H9 (cell line): ENCODE data around the gene C1orf21. TPM values are rescaled to one million over a fixed set of nuclear protein-coding genes. Genes with fewer than 3 reads are reported as not detected.

ENCODE experiments used
- DNase-seq: peaks from one replicate; pipeline ENCODE4 v3.0.0-alpha.2; 2017
- H2AFZ ChIP-seq: one replicate; pipeline ENCODE4 v1.6.1; 2013; ENCODE audit warnings: mild to moderate bottlenecking, low read length, control low read depth, moderate library complexity
- H2AK5ac ChIP-seq: 2 replicates; pipeline ENCODE4 v1.6.1; 2013; ENCODE audit warnings: low read length, control low read depth, mixed read lengths; ENCODE audit not compliant: insufficient read length
- H2BK120ac ChIP-seq: one replicate; pipeline ENCODE4 v1.6.1; 2013; ENCODE audit warnings: low read depth, mild to moderate bottlenecking, low read length, control low read depth, inconsistent platforms; ENCODE audit not compliant: poor library complexity, severe bottlenecking
- H2BK12ac ChIP-seq: 2 replicates; pipeline ENCODE4 v1.6.1; 2013; ENCODE audit warnings: low read length, control low read depth, mixed read lengths, low read depth; ENCODE audit not compliant: insufficient read length
- H2BK15ac ChIP-seq: 2 replicates; pipeline ENCODE4 v1.6.1; 2013; ENCODE audit warnings: low read depth, low read length, control low read depth
- H2BK20ac ChIP-seq: one replicate; pipeline ENCODE4 v1.6.1; 2013; ENCODE audit warnings: low read depth, mild to moderate bottlenecking, low read length, control low read depth, inconsistent platforms; ENCODE audit not compliant: poor library complexity, severe bottlenecking
- H2BK5ac ChIP-seq: 2 replicates; pipeline ENCODE4 v1.6.1; 2013; ENCODE audit warnings: low read length, control low read depth, mixed read lengths; ENCODE audit not compliant: insufficient read length
- H3K14ac ChIP-seq: 2 replicates; pipeline ENCODE4 v1.6.1; 2013; ENCODE audit warnings: low read length, control low read depth; ENCODE audit not compliant: insufficient read depth
- H3K18ac ChIP-seq: 2 replicates; pipeline ENCODE4 v1.6.1; 2013; ENCODE audit warnings: low read depth, mild to moderate bottlenecking, mixed read lengths, low read length, control low read depth; ENCODE audit not compliant: insufficient read length
- H3K23ac ChIP-seq: 2 replicates; pipeline ENCODE4 v1.6.1; 2013; ENCODE audit warnings: low read length, control low read depth, mixed read lengths, low read depth; ENCODE audit not compliant: insufficient read length
- H3K23me2 ChIP-seq: 2 replicates; pipeline ENCODE4 v1.6.1; 2013; ENCODE audit warnings: low read depth, mild to moderate bottlenecking, mixed read lengths, low read length, control low read depth; ENCODE audit not compliant: insufficient read length, poor library complexity, severe bottlenecking
- H3K27ac ChIP-seq: 2 replicates; pipeline ENCODE4 v1.5.1; 2013; ENCODE audit warnings: low read length, control low read depth, mixed read lengths, low read depth; ENCODE audit not compliant: insufficient read length
- H3K27me3 ChIP-seq: 2 replicates; pipeline ENCODE4 v1.6.1; 2013; ENCODE audit warnings: low read length, control low read depth, inconsistent platforms; ENCODE audit not compliant: insufficient read depth
- H3K4ac ChIP-seq: 2 replicates; pipeline ENCODE4 v1.6.1; 2013; ENCODE audit warnings: low read depth, mild to moderate bottlenecking, control low read depth, inconsistent platforms, low read length, moderate library complexity
- H3K4me1 ChIP-seq: 2 replicates; pipeline ENCODE4 v1.6.1; 2013; ENCODE audit warnings: low read length, control low read depth, inconsistent platforms; ENCODE audit not compliant: insufficient read depth
- H3K4me2 ChIP-seq: 2 replicates; pipeline ENCODE4 v1.6.1; 2013; ENCODE audit warnings: low read length, control low read depth, mixed read lengths; ENCODE audit not compliant: insufficient read length, insufficient read depth
- H3K56ac ChIP-seq: 2 replicates; pipeline ENCODE4 v1.6.1; 2013; ENCODE audit warnings: low read depth, mild to moderate bottlenecking, mixed read lengths, low read length, control low read depth; ENCODE audit not compliant: insufficient read length
- H3K79me1 ChIP-seq: 2 replicates; pipeline ENCODE4 v1.6.1; 2013; ENCODE audit warnings: low read depth, mild to moderate bottlenecking, moderate library complexity, low read length, control low read depth, inconsistent platforms; ENCODE audit not compliant: insufficient read depth, poor library complexity, severe bottlenecking
- H3K79me2 ChIP-seq: 2 replicates; pipeline ENCODE4 v1.6.1; 2013; ENCODE audit warnings: low read length, control low read depth, inconsistent platforms; ENCODE audit not compliant: insufficient read depth
- H3K9ac ChIP-seq: 2 replicates; pipeline ENCODE4 v1.6.1; 2013; ENCODE audit warnings: low read length, control low read depth, mixed read lengths; ENCODE audit not compliant: insufficient read length; ENCODE audit errors: extremely low read depth
- H3K9me3 ChIP-seq: one replicate; pipeline ENCODE4 v1.6.1; 2013; ENCODE audit warnings: low read depth, low read length, inconsistent platforms; ENCODE audit not compliant: control insufficient read depth
- H3T11ph ChIP-seq: one replicate; pipeline ENCODE4 v1.6.1; 2013; ENCODE audit warnings: mild to moderate bottlenecking, low read length, control low read depth, inconsistent platforms
- H4K20me1 ChIP-seq: one replicate; pipeline ENCODE4 v1.6.1; 2013; ENCODE audit not compliant: control insufficient read depth, insufficient read length, insufficient read depth
- H4K5ac ChIP-seq: 2 replicates; pipeline ENCODE4 v1.6.1; 2013; ENCODE audit warnings: low read depth, mild to moderate bottlenecking, mixed read lengths, low read length, control low read depth; ENCODE audit not compliant: insufficient read length
- H4K8ac ChIP-seq: replicated peaks from 2 replicates; pipeline ENCODE4 v1.6.1; 2013; ENCODE audit warnings: low read length, control low read depth, mixed read lengths, low read depth; ENCODE audit not compliant: insufficient read length
- H4K91ac ChIP-seq: 2 replicates; pipeline ENCODE4 v1.6.1; 2013; ENCODE audit warnings: low read depth, mild to moderate bottlenecking, moderate library complexity, mixed read lengths, low read length, control low read depth; ENCODE audit not compliant: insufficient read length
- H3K27ac Mint-ChIP-seq, 3 experiments: 2 replicates in 2 of 3; 3 replicates in 1 of 3; pipeline ENCODE4 v1.8.0; 2020 to 2021; ENCODE audit warnings: mixed read lengths in 3 of 3, mild to moderate bottlenecking in 1 of 3, moderate library complexity in 1 of 3
- H3K27me3 Mint-ChIP-seq: 2 replicates; pipeline ENCODE4 v1.8.0; 2021; ENCODE audit warnings: low read depth, mild to moderate bottlenecking, moderate library complexity, mixed read lengths
- H3K36me3 Mint-ChIP-seq, 3 experiments: 2 replicates in 2 of 3; 3 replicates in 1 of 3; pipeline ENCODE4 v1.8.0; 2020 to 2021; ENCODE audit warnings: low read depth in 3 of 3, mixed read lengths in 3 of 3; ENCODE audit not compliant: insufficient read depth in 1 of 3
- H3K4me1 Mint-ChIP-seq, 2 experiments: 2 replicates each; pipeline ENCODE4 v1.8.0; 2020; ENCODE audit warnings: mixed read lengths in 2 of 2
- H3K4me3 Mint-ChIP-seq, 2 experiments: 2 replicates in 1 of 2; 3 replicates in 1 of 2; pipeline ENCODE4 v1.8.0; 2020 to 2021; ENCODE audit warnings: mild to moderate bottlenecking in 2 of 2, mixed read lengths in 2 of 2, moderate library complexity in 1 of 2
- H3K9me3 Mint-ChIP-seq, 2 experiments: 2 replicates in 1 of 2; 3 replicates in 1 of 2; pipeline ENCODE4 v1.8.0; 2020; ENCODE audit warnings: mild to moderate bottlenecking in 2 of 2, mixed read lengths in 2 of 2, moderate library complexity in 1 of 2
- WGBS: extraction: QIAGEN DNeasy Blood & Tissue Kit; methylation state at CpG from one replicate; pipeline ENCODE4 v1.1.7; 2013; ENCODE audit warnings: missing lambda C conversion rate, low lambda C conversion rate, mixed read lengths; ENCODE audit not compliant: insufficient read length; ENCODE audit errors: extremely low coverage; 5-methylcytosine and 5-hydroxymethylcytosine counted together
- total RNA-seq: library from RNA; stranded (reverse); gene quantifications from 2 replicates; pipeline ENCODE4 v1.2.1, GENCODE V29; 2021
- TF ChIP-seq, protein P1 (sequence below): fragments of 200-600 bp; sonication (generic); conservative IDR thresholded peaks from 3 replicates; pipeline ENCODE4 v1.8.0; 2021; ENCODE audit warnings: antibody characterized with exemption, mild to moderate bottlenecking

Gene C1orf21
- total RNA-seq, 1 experiment from 2014 or later: 36.0 TPM

DNA sequence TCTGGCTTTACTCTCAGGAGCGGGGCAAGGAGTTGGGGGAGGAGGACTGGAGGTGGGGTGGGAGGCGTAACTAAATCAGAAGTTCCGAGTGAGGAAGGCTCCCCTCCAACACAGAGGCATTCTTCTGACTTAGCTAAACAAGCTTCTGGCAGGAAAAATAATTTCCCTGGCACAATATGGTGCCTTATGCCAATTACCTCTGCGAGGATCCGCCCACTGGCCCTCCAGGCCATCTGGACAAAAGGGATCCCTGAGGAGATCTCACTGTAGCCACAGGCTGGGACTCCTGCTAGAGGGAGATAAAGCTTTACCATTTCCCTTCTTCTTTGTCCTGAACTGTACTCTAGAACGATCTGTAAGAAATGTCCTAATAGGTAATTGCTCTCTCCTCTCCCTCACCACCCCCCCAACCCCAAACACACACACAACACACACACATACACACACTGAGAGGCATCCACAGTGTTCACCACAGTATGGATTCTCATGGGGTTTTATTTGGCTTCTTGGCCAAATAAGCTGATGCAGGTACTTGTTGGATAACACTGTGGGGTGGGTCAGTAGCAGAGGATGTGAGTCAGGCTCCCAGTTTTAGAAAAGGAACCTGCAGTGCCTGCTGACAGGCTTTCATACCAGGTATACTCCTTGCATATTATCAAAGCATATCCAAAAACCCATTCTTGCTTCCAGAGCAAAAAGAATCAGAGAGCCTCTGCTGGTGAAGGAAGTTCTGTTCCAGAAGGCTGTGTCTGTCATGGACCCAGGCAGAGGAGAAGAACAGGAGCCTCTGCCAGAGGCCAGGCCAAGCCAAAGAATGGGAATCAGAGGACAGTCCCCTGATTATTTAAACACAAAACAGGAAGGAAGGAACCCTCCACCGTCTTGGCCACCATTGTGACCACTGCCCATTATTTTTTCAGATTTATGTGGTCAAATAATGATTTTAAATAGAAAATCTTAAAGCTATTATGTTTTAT is 169.1 kb downstream of the C1orf21 start:
- Histone ChIP-seq H4K20me1 (no peaks in the 10 kb centered on the region), H3K4me2 (no peak overlapping the region), H3K4me1 (no peaks in the 10 kb centered on the region; the same call in 1 of the 2 replicates), H3K23ac (no peak overlapping the region), H2BK20ac (no peak overlapping the region), H3T11ph (no peak overlapping the region), H2BK120ac (no peak overlapping the region), H4K5ac (no peak overlapping the region), H3K23me2 (no peaks in the 10 kb centered on the region), H2BK5ac (no peak overlapping the region), H3K27me3 (no peaks in the 10 kb centered on the region), H2AFZ (no peak overlapping the region), H3K9me3 (no peaks in the 10 kb centered on the region), H3K4ac (no peak overlapping the region), H4K8ac (no peak overlapping the region), H3K79me1 (no peaks in the 10 kb centered on the region), H3K27ac (no peak overlapping the region), H2AK5ac (no peak overlapping the region), H2BK15ac (no peak overlapping the region), H4K91ac (no peak overlapping the region), H3K9ac (no peak overlapping the region), H2BK12ac (no peak overlapping the region), H3K79me2 (no peaks in the 10 kb centered on the region), H3K14ac (no peak overlapping the region), H3K56ac (no peak overlapping the region), H3K18ac (no peak overlapping the region)
- WGBS: no CpG with 5 or more reads among the region's 7 CpGs
- Mint-ChIP-seq H3K36me3 (0 out of 7 replicates have a peak, but pooled peaks cover 0 to 2% (median 0%) of the 10 kb centered on the region in 3 experiments), H3K4me3 (no peak overlapping the region), H3K27me3 (no peaks in the 10 kb centered on the region), H3K27ac (no peak overlapping the region), H3K9me3 (no peaks in the 10 kb centered on the region), H3K4me1 (peaks cover 10 to 22% of the 10 kb centered on the region in 2 experiments)
- no peak for DNase-seq
- TF ChIP-seq, protein P1, sequence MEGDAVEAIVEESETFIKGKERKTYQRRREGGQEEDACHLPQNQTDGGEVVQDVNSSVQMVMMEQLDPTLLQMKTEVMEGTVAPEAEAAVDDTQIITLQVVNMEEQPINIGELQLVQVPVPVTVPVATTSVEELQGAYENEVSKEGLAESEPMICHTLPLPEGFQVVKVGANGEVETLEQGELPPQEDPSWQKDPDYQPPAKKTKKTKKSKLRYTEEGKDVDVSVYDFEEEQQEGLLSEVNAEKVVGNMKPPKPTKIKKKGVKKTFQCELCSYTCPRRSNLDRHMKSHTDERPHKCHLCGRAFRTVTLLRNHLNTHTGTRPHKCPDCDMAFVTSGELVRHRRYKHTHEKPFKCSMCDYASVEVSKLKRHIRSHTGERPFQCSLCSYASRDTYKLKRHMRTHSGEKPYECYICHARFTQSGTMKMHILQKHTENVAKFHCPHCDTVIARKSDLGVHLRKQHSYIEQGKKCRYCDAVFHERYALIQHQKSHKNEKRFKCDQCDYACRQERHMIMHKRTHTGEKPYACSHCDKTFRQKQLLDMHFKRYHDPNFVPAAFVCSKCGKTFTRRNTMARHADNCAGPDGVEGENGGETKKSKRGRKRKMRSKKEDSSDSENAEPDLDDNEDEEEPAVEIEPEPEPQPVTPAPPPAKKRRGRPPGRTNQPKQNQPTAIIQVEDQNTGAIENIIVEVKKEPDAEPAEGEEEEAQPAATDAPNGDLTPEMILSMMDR: no peak
